Posterior vena cava (tissue), 2 donors: ENCODE measurements around the gene MTRR. TPM values are rescaled to one million over a fixed set of nuclear protein-coding genes. Genes with fewer than 3 reads are reported as not detected.
A peak's percentile ranks its signal among the peaks of the same experiment; 100 is the strongest.

Source experiments
- DNase-seq: peaks from one replicate; pipeline ENCODE4 v3.0.0-alpha.2; 2020; ENCODE audit warnings: low spot score
- intact Hi-C, 2 donors: fragments of 100-400 bp; cut with DNase I; formaldehyde crosslinking; loops; one replicate each; pipeline versions ENCODE4 v1.14.1 to v1.14.2; 2022 to 2023
- long read RNA-seq, 2 donors: library from polyadenylated mRNA; unstranded; transcript quantifications; one replicate each; pipeline ENCODE4 v2.0.0, GENCODE V29; 2020 to 2021
- total RNA-seq, 2 donors: library from RNA; stranded (reverse); fragmentation: NEBNext Ultra II Directional; extraction: Animal tissue kit (Norgen Biotek cat#: 25700); gene quantifications; one replicate each; pipeline ENCODE4 v1.2.1, GENCODE V29; 2021
- donor health status: DM: yes; HTN: yes; CAD: no.
- donor health status: DM: yes; HTN: yes; CAD: no.

MTRR gene
- total RNA-seq: 10 to 100 TPM; 41.2 to 43.0 TPM
- long read RNA-seq, donor 1, partial matches to known transcripts: 2 of 9 reads
- long read RNA-seq, donor 1, other reads (novel, unspliced or antisense): 5 of 9 reads
- long read RNA-seq, donor 2, partial matches to known transcripts: 4 of 12 reads
- long read RNA-seq, donor 2, other reads (novel, unspliced or antisense): 6 of 12 reads

- peak; percentile 98 for DNase-seq
- intact Hi-C loops: no loop called here
These were observed at the start of gene MTRR, which contains the start of gene FASTKD3 for GRCh38 chr5:7868773-7869473. TSS of gene MTRR (plus strand) at chr5:7869148. CDS start at chr5:7870795, 1,647 bp downstream. TSS of gene FASTKD3 (minus strand) at chr5:7869031. CDS start at chr5:7868083, 948 bp downstream.

- DNase-seq: no peak
- intact Hi-C loops: loop anchor here in 1 of 2 donors (10.0 kb wide), 1 partner anchor 428 kb away; the partner anchor contains the start of gene ADCY2
These were observed 46.5 kb upstream of the MTRR start for GRCh38 chr5:7822449-7822848.

GRCh38 chr5:7823594-7823993 is 45.4 kb upstream of the MTRR start:
- intact Hi-C loops: loop anchor here in 1 of 2 donors (10.0 kb wide), 1 partner anchor 429 kb away; the partner anchor contains the start of gene ADCY2
- no peak for DNase-seq

- intact Hi-C loops: loop anchor here in 1 of 2 donors (10.0 kb wide), 1 partner anchor 430 kb away; the partner anchor contains the start of gene ADCY2
These were observed 44.0 kb upstream of the MTRR start for GRCh38 chr5:7824995-7825394.

GRCh38 chr5:7825630-7826029 is 43.3 kb upstream of the MTRR start:
- intact Hi-C loops: loop anchor here in 1 of 2 donors (10.0 kb wide), 1 partner anchor 431 kb away; the partner anchor contains the start of gene ADCY2
- no peak for DNase-seq

More at GRCh38 chr5:7824995-7825394, 44.0 kb upstream of the MTRR start:
- no peak for DNase-seq

- intact Hi-C loops: loop anchor here in 1 of 2 donors (10.0 kb wide), 1 partner anchor 433 kb away; the partner anchor contains the start of gene ADCY2
- no peak for DNase-seq
These were observed 41.3 kb upstream of the MTRR start for GRCh38 chr5:7827610-7828009.

GRCh38 chr5:7828269-7828668 is 40.7 kb upstream of the MTRR start:
- no peak for DNase-seq
- intact Hi-C loops: loop anchor here in 1 of 2 donors (10.0 kb wide), 1 partner anchor 433 kb away; the partner anchor contains the start of gene ADCY2

GRCh38 chr5:7834982-7835381 is 34.0 kb upstream of the MTRR start:
- intact Hi-C loops: no loop called here
- DNase-seq: no peak

- no peak for DNase-seq
These were observed 31.5 kb upstream of the MTRR start for GRCh38 chr5:7837403-7837802.

GRCh38 chr5:7842531-7842930 is 26.4 kb upstream of the MTRR start:
- intact Hi-C loops: no loop called here
- DNase-seq: no peak

More at GRCh38 chr5:7837403-7837802, 31.5 kb upstream of the MTRR start:
- intact Hi-C loops: no loop called here

GRCh38 chr5:7844901-7845300 is 24.0 kb upstream of the MTRR start:
- intact Hi-C loops: no loop called here
- no peak for DNase-seq

- DNase-seq: no peak
These were observed 23.4 kb upstream of the MTRR start for GRCh38 chr5:7845557-7845956.

GRCh38 chr5:7846327-7846726 is 22.6 kb upstream of the MTRR start:
- intact Hi-C loops: no loop called here
- DNase-seq: no peak

More at GRCh38 chr5:7845557-7845956, 23.4 kb upstream of the MTRR start:
- intact Hi-C loops: no loop called here

GRCh38 chr5:7848296-7848695 is 20.7 kb upstream of the MTRR start:
- intact Hi-C loops: no loop called here
- DNase-seq: no peak

- intact Hi-C loops: no loop called here
- no peak for DNase-seq
These were observed 19.1 kb upstream of the MTRR start for GRCh38 chr5:7849681-7850394.

GRCh38 chr5:7850395-7851239 is 18.3 kb upstream of the MTRR start, which contains the start of gene CFAP90:
TSS of gene CFAP90 (minus strand) at chr5:7851133. CDS start at chr5:7851021, 112 bp downstream.
- intact Hi-C loops: no loop called here
- peak; percentile 85 for DNase-seq

- no peak for DNase-seq
- intact Hi-C loops: no loop called here
These were observed 17.7 kb upstream of the MTRR start for GRCh38 chr5:7851240-7851592.

GRCh38 chr5:7851617-7852289 is 17.2 kb upstream of the MTRR start:
- no peak for DNase-seq
- intact Hi-C loops: no loop called here
